Measurements from ENCODE around the gene TYMS.
"Not testable (repeated sequence)": the region's sequence is repeated elsewhere in the genome, so short reads cannot be mapped to it uniquely, and the experiment has no call there.

TYMS gene

DNA sequence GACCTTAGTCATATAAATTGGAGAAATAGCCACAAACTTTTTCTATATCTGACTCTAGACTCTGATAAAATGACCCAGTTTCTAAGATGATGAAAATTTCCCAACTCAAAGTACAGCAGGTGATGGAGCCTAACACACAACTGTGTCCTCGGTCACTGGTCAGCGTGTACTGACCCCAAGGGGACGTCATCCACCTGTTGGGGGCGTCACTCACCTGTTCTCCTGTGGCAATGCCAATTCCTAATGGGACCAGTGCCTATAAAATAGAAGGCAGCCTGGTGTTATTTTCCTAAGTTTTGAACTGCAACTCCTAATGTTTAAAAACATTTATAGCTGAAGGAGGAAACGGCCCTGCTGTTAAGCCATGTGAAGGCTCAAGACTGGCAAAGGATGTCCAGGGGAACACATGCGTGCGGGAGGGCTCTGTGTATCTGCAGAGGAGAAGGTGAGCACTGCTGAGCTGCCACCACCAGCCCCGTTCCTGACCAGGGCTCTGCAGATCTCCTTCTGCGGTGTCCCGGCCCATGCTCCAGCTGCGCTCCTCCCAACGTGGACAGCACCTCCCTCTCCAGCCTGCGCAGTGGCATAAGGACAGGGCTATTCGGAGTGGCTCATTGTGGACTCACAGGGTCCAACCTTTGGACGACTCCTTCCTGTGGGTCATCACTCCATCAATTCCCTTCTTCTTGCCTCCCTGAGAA, 21.2 kb downstream of the TYMS start:
- no peak for DNase-seq

- no peak for DNase-seq
Observed at GRCh38 chr18:679516-679915, 22.1 kb downstream of the TYMS start.

DNA sequence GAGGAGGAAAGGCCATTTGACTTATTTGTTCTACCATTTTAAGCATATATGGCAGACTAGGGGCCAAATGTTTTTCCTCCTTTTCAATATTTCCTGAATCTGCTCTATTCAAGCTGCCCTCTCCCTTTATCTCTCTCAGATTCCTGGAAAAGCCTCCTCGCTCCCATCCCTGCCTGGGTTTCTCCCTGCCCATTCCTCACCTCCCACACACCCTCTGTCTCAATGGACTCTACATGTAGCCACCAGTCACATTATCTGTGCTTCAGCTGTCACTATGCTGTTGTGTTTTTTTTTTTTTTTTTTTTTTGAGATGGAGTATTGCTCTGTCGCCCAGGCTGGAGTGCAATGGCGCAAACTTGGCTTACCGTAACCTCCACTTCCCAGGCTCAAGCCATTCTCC, 22.9 kb downstream of the TYMS start:
- DNase-seq: no peak

GRCh38 chr18:681985-682384, 24.5 kb downstream of the TYMS start:
- no peak for DNase-seq

GRCh38 chr18:682416-682815, 25.0 kb downstream of the TYMS start:
- DNase-seq: not testable (repeated sequence)

GRCh38 chr18:682833-683232, 25.4 kb downstream of the TYMS start:
- DNase-seq: no peak

DNA sequence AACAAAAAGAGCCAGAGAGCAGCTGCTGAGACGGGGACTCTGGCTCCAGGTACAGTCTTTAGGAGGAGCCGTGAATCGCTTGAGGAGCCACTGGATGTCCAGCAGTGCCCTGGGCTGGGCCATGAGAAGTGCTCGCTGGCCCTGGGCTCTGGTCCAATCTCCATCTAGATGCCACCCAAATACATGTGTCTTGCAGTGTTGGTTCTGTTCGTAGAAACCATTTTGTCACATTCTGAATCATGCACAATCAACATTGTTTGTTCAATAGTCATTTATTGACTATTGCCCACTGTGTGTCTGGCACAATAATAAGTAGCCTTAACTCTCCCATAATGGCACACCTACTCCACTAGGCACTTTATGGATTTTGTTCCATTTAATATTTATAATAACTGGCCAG, 26.1 kb downstream of the TYMS start:
- DNase-seq: no peak

GRCh38 chr18:685438-685837, 28.0 kb downstream of the TYMS start:
- DNase-seq: no peak

DNA sequence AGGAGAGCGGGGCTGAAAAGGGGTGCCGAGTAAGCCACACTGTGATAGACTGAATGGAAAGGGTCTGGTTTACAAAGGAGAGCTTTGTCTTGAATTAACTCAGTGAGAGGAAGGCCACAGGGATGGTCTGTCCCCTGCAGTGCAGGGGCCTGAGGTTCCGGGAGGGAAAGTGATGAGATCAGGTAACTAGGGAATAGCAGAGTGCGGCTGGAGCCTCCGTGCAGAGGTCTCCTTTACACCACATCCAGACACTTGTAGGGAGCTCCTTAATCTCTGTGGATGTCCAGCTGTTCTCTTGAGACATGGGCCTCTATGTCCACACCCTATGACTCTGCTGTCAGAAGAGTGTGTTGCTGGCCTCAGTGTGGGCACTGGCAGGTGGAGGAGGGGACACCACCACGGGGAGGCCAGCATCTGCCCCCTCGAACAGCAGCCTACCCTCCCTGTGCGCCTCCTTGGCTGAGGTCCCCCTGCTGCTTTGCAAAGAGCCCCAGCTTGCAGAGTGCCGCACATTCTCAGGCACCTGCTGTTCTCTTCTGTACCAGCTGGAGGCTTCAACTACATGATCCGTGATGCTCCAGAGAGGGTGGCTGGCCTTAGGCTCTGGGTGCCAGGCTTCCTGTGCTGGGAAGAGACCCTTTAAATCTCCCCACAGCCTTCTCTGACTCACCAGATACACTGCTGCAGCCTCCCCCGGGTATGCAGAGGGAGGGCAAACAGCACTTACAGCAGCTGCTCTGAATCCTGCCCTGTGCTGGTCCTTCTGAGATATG, 29.1 kb downstream of the TYMS start:
- no peak for DNase-seq

DNA sequence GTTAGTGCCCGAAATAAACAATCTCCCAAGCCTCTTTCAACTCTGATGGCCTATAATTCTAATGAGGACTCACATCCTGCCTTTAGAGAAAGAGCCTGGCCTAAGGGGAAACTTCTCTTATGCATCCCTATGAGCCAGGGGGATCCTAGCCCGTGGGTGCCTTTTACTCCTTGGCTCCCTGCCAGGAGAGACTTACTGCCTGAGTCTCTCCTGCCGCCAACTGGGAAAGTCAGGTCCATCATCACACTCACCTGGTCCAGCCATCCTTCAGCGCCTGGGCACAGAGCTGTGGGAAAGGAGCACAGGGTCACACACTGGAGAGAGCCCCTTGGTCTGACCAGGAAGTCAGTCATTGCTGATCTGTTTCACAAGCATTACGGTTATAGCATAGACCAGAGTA, 30.9 kb downstream of the TYMS start:
- DNase-seq: no peak

DNA sequence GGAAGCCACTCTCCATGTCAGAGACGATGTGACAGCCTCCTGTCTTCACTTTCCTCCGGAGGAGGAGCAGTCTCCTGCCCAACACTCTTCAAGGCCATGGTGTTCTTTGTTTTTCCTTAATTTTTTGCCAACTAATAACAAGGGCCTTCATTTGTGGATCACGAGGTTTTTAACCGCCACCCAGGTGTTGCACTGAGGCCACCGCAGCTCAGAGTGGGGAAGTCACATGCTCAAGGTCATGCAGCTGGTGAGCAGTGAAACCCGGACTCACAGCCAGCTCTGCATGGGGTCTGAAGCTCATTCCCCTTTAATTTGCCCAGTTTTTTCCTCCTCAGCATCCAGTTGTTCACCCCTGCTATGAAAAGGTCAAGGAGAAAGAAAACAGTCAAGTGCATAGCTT, 35.4 kb downstream of the TYMS start:
- DNase-seq: no peak

DNA sequence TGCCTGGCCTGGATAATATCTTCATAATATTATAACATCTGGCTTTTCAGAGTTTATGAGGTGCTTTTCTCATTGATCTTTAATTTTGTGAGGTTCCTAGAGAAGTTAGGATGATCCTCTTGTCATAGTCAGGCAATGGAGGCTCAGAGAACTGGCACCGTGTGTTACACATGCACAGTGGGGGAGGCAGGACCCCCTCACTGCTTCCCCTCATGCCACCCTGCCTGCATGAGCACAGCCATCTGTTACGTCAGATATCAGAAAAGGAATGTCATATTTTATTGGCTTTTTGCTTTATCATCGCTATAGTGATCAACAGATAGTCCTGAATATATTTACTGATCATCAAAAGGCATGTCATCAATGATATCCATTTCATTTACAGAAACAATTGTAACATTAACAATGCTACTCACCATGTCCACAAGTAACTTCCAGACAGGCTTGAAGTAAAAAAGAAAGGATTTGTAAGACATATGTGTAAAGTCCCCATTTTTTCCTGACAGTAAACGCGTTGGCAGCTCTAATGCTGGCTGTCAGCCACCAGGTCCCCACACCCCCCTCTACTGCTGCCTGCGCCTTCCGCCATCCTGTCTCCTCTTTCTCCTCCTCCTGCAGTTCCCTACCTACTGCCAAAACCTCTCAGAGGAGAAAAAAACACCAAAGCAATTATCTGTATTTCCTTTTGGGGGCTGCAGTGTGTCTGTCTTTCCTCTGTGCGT, 36.2 kb downstream of the TYMS start:
- no peak for DNase-seq

- no peak for DNase-seq
Observed at GRCh38 chr18:697012-697411, 39.6 kb downstream of the TYMS start.

GRCh38 chr18:697800-698199, 40.3 kb downstream of the TYMS start:
- DNase-seq: no peak

DNA sequence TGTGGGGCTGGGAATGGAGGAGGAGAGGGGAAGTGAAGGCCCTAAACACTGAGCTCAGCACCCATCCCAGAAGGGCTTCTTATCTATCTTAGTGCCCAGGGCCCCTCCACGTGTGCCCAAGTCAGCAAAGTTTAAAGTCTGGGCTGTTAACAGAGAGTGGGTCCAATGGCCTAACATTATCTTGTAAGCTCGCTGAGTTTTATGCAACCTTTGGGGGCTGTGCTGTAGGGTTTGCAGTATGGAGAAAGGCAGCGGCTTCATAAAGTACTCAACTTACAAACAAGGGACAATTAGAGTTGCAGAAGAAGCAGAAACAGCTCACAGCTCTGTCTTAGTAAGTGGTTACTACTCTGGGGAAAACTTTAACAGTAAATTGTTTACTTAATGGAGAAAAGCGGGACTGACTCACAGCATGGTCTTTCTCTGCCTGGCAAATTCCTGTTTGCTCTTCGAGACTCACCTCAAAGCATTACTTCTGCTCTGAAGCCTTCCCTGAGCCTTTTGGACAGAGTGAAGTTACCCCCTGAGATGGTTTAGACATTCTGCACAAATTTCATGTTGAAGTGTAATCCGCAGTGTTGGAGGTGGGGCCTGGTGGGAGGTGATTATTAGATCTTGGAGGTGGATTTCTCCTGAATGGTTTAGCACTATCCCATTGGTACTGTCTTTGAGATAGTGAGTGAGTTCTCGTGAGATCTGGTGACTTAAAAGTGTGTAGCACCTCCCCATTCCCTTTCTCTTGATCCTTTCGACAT, 45.9 kb downstream of the TYMS start:
- no peak for DNase-seq

DNA sequence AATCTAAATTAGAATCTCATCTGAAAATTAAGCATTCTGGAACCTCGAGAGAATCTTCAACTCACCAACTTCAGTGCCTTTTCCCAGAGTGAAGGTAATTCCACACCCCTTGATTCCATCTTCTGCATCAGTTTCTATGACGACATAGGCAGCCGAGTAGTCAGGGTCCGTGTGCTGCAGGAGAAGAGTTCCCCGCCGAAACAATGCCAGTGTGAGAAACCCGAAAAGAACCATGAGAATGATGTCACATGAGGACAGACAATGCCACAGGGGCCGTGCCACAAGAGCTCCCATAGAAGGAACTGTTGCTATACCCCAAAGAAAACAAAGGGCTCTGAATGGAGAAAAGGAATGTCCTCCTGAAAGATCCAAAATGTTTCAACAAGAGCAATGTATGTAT, 49.0 kb downstream of the TYMS start:
- DNase-seq: no peak

DNA sequence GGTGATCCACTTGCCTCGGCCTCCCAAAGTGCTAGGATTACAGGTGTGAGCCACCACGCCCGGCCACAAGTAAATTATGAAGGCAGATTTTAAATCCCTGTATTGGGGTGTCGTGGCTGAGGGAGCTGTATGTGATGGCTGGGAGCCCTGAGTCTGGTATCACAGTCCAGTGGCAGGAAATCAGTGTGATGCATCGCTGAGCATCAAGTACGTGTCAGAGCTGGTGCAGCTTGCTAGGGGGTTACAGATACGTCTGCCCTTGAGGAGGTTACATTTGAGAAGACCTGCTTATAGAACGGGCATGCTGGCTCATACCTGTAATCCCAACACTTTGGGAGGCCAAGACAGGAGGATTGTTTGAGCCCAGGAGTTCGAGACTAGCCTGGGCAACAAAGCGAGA, 50.6 kb downstream of the TYMS start:
- no peak for DNase-seq

DNA sequence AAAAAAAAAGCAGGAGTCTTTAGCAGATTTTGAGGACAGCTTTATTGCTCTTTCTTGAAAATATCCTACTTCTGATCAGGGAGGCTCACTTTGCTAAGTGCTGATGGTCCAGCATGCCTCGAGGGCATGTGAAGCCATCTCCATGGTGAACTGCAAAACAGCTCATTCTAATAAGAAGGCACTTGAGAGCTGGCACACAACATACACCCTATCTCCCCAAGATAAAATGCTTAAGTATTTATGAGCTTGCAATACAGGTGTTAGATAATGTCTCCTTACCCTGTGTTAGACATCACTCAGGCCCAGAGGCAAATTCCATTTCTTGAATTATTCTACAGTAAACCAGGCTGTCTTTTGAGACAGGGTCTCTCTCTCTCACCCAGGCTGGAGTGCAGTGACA, 52.3 kb downstream of the TYMS start:
- DNase-seq: no peak

DNA sequence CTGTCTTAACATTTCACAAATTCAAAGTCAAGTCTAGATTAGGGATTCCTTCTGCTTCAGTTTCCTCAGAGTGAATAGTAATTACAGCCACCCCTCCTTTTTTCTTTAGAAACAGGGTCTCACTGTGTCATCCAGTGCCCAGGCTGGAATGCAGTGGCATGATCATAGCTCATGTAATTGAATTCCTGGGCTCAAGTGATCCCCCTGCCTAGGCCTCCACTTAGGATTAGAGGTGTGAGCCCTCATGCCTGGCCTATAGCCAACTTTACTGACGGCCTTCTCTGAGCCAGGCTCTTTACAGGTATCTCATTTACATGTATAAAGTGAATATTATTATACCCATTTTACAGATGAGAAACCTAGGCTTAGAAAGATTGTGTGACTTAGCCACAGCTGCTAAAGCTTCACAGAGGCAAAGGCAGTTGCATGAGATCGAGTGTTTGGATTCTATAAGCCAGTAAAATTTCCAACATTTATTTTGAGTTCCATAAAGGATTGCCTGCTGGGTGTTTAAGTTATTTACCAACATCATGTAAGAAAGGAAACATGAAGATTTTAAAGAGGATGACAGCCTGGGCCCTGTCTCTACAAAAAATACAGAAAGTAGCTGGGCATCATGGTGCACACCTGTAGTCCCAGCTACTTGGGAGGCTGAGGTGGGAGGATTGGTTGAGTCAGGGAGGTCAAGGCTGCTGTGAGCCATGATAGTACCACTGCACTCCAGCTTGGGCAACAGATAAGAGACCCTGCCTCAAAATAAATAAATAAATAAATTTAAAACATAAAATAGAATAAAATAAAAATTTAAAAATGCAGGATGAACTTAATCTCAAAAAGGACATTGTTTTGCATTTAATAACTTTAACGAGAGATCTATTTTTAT, 53.2 kb downstream of the TYMS start:
- no peak for DNase-seq

- no peak for DNase-seq
Observed at GRCh38 chr18:711310-711656, 53.8 kb downstream of the TYMS start.

- no peak for DNase-seq
Observed at GRCh38 chr18:711657-712400, 54.4 kb downstream of the TYMS start.

Data from NCI-H187 treated with DMSO at 0.1 percent for 48 hours (cell line).